Measurements from ENCODE around the gene NCLN. TPM values are rescaled to one million over a fixed set of nuclear protein-coding genes. Genes with fewer than 3 reads are reported as not detected.

NCLN gene
- total and polyA plus RNA-seq, 8 donors: 29.1 to 121 (median 39.1) TPM

GRCh38 chr19:3239367-3239766 is 53.6 kb downstream of the NCLN start:
- TF ChIP-seq CTCF (IDR thresholded peaks at IDR 0.05): no peak
- ATAC-seq (no peak), DNase-seq (no peak)
- H3K4me1 ChIP-seq: no peaks in the 10 kb centered on the region
- no peak overlapping the region for H3K4me3 ChIP-seq
- H3K36me3 ChIP-seq: no peaks in the 10 kb centered on the region
- intact Hi-C loops (cut with DNase I): no loop called here
- no peaks in the 10 kb centered on the region for H3K9me3 ChIP-seq
- peaks cover 0 to 25% of the 10 kb centered on the region in 2 donors for H3K27me3 ChIP-seq
- H3K27ac ChIP-seq: no peak overlapping the region

GRCh38 chr19:3243819-3244700 is 58.3 kb downstream of the NCLN start:
- DNase-seq: peak in 2 of 4 donors; percentile 36 to 60
- intact Hi-C loops (cut with DNase I): no loop called here
- H3K36me3 ChIP-seq: no peaks in the 10 kb centered on the region
- TF ChIP-seq CTCF (IDR thresholded peaks at IDR 0.05): no peak
- ATAC-seq: peak; percentile 68
- no peaks in the 10 kb centered on the region for H3K9me3 ChIP-seq
- no peak overlapping the region for H3K4me3 ChIP-seq
- H3K4me1 ChIP-seq: no peaks in the 10 kb centered on the region
- H3K27me3 ChIP-seq: peaks cover 0 to 22% of the 10 kb centered on the region in 2 donors
- H3K27ac ChIP-seq: no peak overlapping the region

- intact Hi-C loops (cut with DNase I): no loop called here
- ATAC-seq (no peak), DNase-seq (no peak)
- no peak overlapping the region for H3K27ac ChIP-seq
- no peaks in the 10 kb centered on the region for H3K36me3 ChIP-seq
- TF ChIP-seq CTCF (IDR thresholded peaks at IDR 0.05): no peak
- H3K27me3 ChIP-seq: peaks cover 0 to 31% of the 10 kb centered on the region in 2 donors
- no peaks in the 10 kb centered on the region for H3K4me1 ChIP-seq
- no peak overlapping the region for H3K4me3 ChIP-seq
- no peaks in the 10 kb centered on the region for H3K9me3 ChIP-seq
Observed at GRCh38 chr19:3245050-3245449, 59.3 kb downstream of the NCLN start.

- intact Hi-C loops (cut with DNase I): no loop called here
- no peak overlapping the region for H3K27ac ChIP-seq
- DNase-seq (no peak), ATAC-seq (no peak)
- H3K4me3 ChIP-seq: no peak overlapping the region
- H3K27me3 ChIP-seq: peaks cover 0 to 30% of the 10 kb centered on the region in 2 donors
- H3K36me3 ChIP-seq: no peaks in the 10 kb centered on the region
- H3K9me3 ChIP-seq: peaks cover 0 to 10% of the 10 kb centered on the region in 2 donors
- no peak for TF ChIP-seq CTCF (IDR thresholded peaks at IDR 0.05)
- no peaks in the 10 kb centered on the region for H3K4me1 ChIP-seq
Observed at GRCh38 chr19:3248728-3249326, 63.1 kb downstream of the NCLN start.

- TF ChIP-seq CTCF (IDR thresholded peaks at IDR 0.05): no peak
- Histone ChIP-seq H3K4me1 (no peaks in the 10 kb centered on the region), H3K9me3 (peaks cover 0 to 10% of the 10 kb centered on the region in 2 donors), H3K27me3 (peaks cover 0 to 30% of the 10 kb centered on the region in 2 donors), H3K36me3 (no peaks in the 10 kb centered on the region), H3K27ac (no peak overlapping the region), H3K4me3 (no peak overlapping the region)
- intact Hi-C loops (cut with DNase I): no loop called here
- DNase-seq (no peak), ATAC-seq (no peak)
Observed at GRCh38 chr19:3249408-3249807, 63.7 kb downstream of the NCLN start.
